ENCODE results near the gene PHF21A.

GRCh38 chr11:45899086-45899447 lies 222.2 kb downstream of the PHF21A start:
- TF ChIP-seq CTCF (IDR thresholded peaks at IDR 0.05; ENCODE audit: low read depth, low read length) (no peak), POLR2A (IDR thresholded peaks at IDR 0.05; ENCODE audit: extremely low read depth, insufficient read length) (no peak), MYC (IDR thresholded peaks at IDR 0.05; ENCODE audit: low read depth, low read length) (no peak), MAX (IDR thresholded peaks at IDR 0.05; ENCODE audit: low read depth, low read length) (no peak)

All from NB4 (cell line).